Measurements from ENCODE around the gene CPB2.

GRCh38 chr13:46145135-46145534, 40.3 kb upstream of the CPB2 start:
- TF ChIP-seq, protein P1, sequence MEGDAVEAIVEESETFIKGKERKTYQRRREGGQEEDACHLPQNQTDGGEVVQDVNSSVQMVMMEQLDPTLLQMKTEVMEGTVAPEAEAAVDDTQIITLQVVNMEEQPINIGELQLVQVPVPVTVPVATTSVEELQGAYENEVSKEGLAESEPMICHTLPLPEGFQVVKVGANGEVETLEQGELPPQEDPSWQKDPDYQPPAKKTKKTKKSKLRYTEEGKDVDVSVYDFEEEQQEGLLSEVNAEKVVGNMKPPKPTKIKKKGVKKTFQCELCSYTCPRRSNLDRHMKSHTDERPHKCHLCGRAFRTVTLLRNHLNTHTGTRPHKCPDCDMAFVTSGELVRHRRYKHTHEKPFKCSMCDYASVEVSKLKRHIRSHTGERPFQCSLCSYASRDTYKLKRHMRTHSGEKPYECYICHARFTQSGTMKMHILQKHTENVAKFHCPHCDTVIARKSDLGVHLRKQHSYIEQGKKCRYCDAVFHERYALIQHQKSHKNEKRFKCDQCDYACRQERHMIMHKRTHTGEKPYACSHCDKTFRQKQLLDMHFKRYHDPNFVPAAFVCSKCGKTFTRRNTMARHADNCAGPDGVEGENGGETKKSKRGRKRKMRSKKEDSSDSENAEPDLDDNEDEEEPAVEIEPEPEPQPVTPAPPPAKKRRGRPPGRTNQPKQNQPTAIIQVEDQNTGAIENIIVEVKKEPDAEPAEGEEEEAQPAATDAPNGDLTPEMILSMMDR (IDR thresholded peaks at IDR 0.05), result no peak
- no peak for TF ChIP-seq POLR2A (IDR thresholded peaks at IDR 0.05)
- TF ChIP-seq POLR2AphosphoS5 (IDR thresholded peaks at IDR 0.05), result no peak

Data from prostate gland (tissue), 2 donors.